ENCODE measurements around the gene TRA2A.

DNA sequence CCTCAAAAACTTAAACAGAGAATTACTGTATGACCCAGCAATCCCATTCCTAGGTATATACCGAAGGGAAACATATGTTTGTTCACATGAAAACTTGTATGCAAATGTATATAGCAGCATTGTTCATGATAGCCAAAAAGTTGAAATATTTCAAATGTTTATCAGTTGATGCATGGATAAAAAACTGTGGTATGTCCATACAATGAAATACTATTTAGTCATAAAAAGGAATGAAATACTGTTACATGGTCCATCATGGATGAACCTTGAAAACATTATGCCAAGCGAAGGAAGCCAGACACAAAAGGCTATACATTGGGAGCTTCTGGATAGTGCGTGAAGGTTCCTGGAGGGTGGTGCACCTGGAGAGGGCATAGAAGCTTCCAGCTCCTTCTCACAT is 11.0 kb upstream of the TRA2A start:
- TF ChIP-seq CTCF (IDR thresholded peaks at IDR 0.05), result no peak
- no peak for TF ChIP-seq POLR2AphosphoS5 (IDR thresholded peaks at IDR 0.05)
